ENCODE data around the gene VTCN1.

GRCh38 chr1:117127795-117128194, 82.9 kb downstream of the VTCN1 start:
- TF ChIP-seq CTCF (IDR thresholded peaks at IDR 0.05) (no peak), POLR2A (IDR thresholded peaks at IDR 0.05; ENCODE audit: low read depth) (no peak)
